Endothelial cell (in vitro differentiated cells): ENCODE measurements around the gene ANKS1A. TPM values are rescaled to one million over a fixed set of nuclear protein-coding genes. Genes with fewer than 3 reads are reported as not detected.
"Not testable (repeated sequence)": the region's sequence is repeated elsewhere in the genome, so short reads cannot be mapped to it uniquely, and the experiment has no call there.

ENCODE experiments used
- DNase-seq: peaks from one replicate; pipeline ENCODE4 v3.0.0; 2021; ENCODE audit warnings: low spot score
- H3K27ac Mint-ChIP-seq: one replicate; pipeline ENCODE4 v1.8.0; 2021; ENCODE audit warnings: mixed read lengths, inconsistent platforms; ENCODE audit not compliant: unreplicated experiment
- H3K27me3 Mint-ChIP-seq: one replicate; pipeline ENCODE4 v1.8.0; 2021; ENCODE audit warnings: mild to moderate bottlenecking, moderate library complexity, mixed read lengths, inconsistent platforms; ENCODE audit not compliant: unreplicated experiment
- H3K36me3 Mint-ChIP-seq: one replicate; pipeline ENCODE4 v1.8.0; 2021; ENCODE audit warnings: mild to moderate bottlenecking, low read depth, mixed read lengths, inconsistent platforms; ENCODE audit not compliant: unreplicated experiment
- H3K4me1 Mint-ChIP-seq: one replicate; pipeline ENCODE4 v1.8.0; 2021; ENCODE audit warnings: mild to moderate bottlenecking, mixed read lengths, inconsistent platforms; ENCODE audit not compliant: unreplicated experiment
- H3K4me3 Mint-ChIP-seq: one replicate; pipeline ENCODE4 v1.8.0; 2021; ENCODE audit warnings: mild to moderate bottlenecking, mixed read lengths, inconsistent platforms; ENCODE audit not compliant: unreplicated experiment
- H3K9me3 Mint-ChIP-seq: one replicate; pipeline ENCODE4 v1.8.0; 2021; ENCODE audit warnings: mixed read lengths, inconsistent platforms; ENCODE audit not compliant: unreplicated experiment
- total RNA-seq: library from RNA; stranded (reverse); fragmentation: NEBNext Ultra II Directional; extraction: Animal tissue kit (Norgen Biotek cat#: 25700); gene quantifications from one replicate; pipeline ENCODE4 v1.2.1, GENCODE V29; 2021; ENCODE audit not compliant: unreplicated experiment
- TF ChIP-seq, protein P1 (sequence below): fragments of 200-600 bp; sonication (generic); IDR thresholded peaks from one replicate; pipeline ENCODE4 v1.5.0; 2021; ENCODE audit warnings: antibody characterized with exemption; ENCODE audit not compliant: unreplicated experiment

The ANKS1A gene
- total RNA-seq, 1 donor from 2014 or later = 20.1 TPM

DNA sequence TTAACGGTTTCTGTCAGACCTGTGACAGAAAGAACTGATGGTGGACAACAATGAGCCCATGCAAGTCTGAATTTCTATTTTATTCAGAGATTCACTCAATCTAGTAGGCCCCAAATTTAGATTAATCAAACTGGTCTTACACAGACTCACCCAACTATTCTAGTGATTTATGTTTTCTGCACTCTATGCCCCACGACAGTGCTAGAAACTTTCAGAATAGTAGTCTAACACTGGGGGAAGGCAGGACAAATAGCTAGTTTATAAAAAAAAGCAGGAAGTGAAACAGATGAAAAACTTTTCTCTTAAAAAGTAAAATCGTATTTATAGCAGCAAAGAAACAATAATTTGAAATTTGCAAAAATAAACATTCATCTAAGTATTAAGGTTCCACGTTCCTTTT lies 247.1 kb downstream of the ANKS1A start:
- no peaks in the 10 kb centered on the region for H3K9me3 Mint-ChIP-seq
- no peaks in the 10 kb centered on the region for H3K27me3 Mint-ChIP-seq
- no peaks in the 10 kb centered on the region for H3K4me1 Mint-ChIP-seq
- TF ChIP-seq, protein P1, sequence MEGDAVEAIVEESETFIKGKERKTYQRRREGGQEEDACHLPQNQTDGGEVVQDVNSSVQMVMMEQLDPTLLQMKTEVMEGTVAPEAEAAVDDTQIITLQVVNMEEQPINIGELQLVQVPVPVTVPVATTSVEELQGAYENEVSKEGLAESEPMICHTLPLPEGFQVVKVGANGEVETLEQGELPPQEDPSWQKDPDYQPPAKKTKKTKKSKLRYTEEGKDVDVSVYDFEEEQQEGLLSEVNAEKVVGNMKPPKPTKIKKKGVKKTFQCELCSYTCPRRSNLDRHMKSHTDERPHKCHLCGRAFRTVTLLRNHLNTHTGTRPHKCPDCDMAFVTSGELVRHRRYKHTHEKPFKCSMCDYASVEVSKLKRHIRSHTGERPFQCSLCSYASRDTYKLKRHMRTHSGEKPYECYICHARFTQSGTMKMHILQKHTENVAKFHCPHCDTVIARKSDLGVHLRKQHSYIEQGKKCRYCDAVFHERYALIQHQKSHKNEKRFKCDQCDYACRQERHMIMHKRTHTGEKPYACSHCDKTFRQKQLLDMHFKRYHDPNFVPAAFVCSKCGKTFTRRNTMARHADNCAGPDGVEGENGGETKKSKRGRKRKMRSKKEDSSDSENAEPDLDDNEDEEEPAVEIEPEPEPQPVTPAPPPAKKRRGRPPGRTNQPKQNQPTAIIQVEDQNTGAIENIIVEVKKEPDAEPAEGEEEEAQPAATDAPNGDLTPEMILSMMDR = no peak
- H3K27ac Mint-ChIP-seq = no peak overlapping the region
- no peak for DNase-seq
- H3K4me3 Mint-ChIP-seq = no peak overlapping the region
- H3K36me3 Mint-ChIP-seq = no peaks in the 10 kb centered on the region

DNA sequence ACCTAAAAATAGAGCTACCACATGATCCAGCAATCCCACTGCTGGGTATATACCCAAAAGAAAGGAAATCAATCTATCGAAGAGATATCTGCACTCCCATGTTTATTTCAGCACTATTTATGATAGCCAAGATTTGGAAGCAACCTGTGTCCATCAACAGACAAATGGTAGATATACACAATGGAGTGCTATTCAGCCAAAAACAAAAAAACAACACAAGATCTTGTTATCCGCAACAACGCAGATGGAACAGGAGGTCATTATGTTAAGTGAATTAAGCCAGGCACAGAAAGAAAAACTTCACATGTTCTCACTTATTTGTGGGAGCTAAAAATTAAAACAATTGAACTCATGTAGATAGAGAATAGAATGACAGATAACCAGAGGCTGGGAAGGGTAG lies 249.1 kb downstream of the ANKS1A start:
- not testable (repeated sequence) for DNase-seq, H3K36me3 Mint-ChIP-seq, H3K27me3 Mint-ChIP-seq, H3K4me1 Mint-ChIP-seq, H3K9me3 Mint-ChIP-seq, H3K4me3 Mint-ChIP-seq, H3K27ac Mint-ChIP-seq

DNA sequence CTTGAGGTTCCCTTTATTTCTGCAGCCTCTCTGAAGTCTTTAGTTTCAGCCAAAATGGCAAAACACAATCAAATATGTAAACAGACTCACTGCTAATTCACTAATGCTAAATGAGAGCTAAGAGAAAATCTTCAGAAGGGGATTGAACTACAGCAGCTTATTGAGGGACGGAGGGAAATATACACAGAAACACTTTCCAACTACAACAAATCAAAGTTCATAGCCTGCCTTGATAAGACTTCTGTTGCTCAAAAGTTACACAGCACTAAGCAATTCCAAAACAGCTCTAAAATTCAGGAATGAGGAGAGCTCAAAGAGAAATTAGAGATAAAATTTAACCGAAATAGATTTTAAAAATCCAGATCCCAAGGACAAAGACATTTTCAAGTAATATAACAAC lies 250.4 kb downstream of the ANKS1A start:
- no peak overlapping the region for H3K4me3 Mint-ChIP-seq
- DNase-seq = no peak
- H3K36me3 Mint-ChIP-seq = no peaks in the 10 kb centered on the region
- no peaks in the 10 kb centered on the region for H3K4me1 Mint-ChIP-seq
- no peak overlapping the region for H3K27ac Mint-ChIP-seq
- no peaks in the 10 kb centered on the region for H3K9me3 Mint-ChIP-seq
- TF ChIP-seq, protein P1 = no peak
- H3K27me3 Mint-ChIP-seq = no peaks in the 10 kb centered on the region

DNA sequence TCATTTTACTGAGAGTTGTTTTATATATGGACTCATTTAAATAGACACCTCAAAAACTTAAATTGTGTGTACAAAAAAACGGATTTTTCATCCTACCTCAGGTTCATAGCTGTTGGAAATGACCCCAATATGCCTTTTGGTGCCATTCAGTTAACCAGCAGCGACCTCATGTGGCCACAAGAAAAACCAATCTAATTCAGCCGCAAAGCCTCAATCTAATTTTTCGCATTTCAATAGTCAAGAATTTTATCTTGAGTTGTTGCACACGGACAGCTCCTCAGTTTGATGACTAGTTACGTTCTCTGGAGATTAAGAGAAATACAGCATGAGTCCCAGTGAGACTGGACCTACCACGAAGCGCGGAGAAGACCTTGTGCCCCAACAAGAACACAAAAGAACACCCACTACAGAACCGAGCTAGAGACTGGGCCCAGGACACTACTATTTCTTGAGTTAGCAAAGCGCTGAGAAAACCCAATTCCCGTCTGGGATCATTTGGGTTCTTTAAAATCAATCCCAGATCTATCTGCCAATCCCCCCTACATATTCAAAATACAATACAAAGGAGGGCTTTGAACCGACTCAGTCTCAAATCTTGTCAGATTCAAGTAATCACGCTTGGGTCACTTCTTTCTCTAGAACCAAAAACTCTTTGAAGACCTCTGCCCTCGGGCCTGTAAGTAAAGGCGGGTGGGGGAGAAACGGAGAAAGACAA lies 251.0 kb downstream of the ANKS1A start:
- Mint-ChIP-seq H3K27me3 (no peaks in the 10 kb centered on the region), H3K27ac (no peak overlapping the region), H3K4me3 (no peak overlapping the region), H3K9me3 (no peaks in the 10 kb centered on the region), H3K4me1 (no peaks in the 10 kb centered on the region), H3K36me3 (no peaks in the 10 kb centered on the region)
- DNase-seq = peak; percentile 54
- TF ChIP-seq, protein P1 = peak; percentile 80

DNA sequence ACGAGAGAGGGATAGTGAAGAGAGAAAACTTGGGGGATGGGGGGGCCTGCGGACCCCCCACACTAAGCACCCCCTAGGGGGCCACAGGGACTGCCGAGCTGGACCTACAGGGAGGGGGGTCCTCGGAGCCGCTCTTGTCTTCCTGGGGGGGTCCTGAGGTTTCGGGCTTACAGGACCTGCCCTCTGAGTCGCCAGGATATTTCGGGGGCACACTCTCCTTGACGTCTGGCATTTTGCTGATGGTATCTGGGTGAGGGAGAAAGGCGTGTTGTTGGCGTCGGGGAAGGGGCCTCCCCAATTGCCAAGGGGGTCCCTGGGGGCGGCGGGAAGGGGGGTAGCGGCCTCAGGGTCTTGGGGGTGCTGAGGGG lies 251.6 kb downstream of the ANKS1A start:
- Mint-ChIP-seq H3K27ac (no peak overlapping the region), H3K4me1 (no peaks in the 10 kb centered on the region), H3K36me3 (no peaks in the 10 kb centered on the region), H3K27me3 (no peaks in the 10 kb centered on the region), H3K9me3 (no peaks in the 10 kb centered on the region), H3K4me3 (no peak overlapping the region)
- no peak for DNase-seq
- TF ChIP-seq, protein P1 = no peak

Other genes with a start within 250 kb of the ANKS1A start
- gene ILRUN, start 192.5 kb upstream of the ANKS1A start, total RNA-seq = 58.9 TPM
- gene SNRPC, start 131.8 kb upstream of the ANKS1A start, total RNA-seq = 100 TPM
- 12.4 TPM for gene BLTP3A, start 97.2 kb upstream of the ANKS1A start, total RNA-seq
- gene TAF11, start 1.2 kb upstream of the ANKS1A start, total RNA-seq = 45.9 TPM